SW 1271 (cell line): ENCODE results near the gene PEX16.

ENCODE experiments used
- DNase-seq, 2 experiments: peaks; one replicate each; lab custom pipeline; 2025; lab: John Stamatoyannopoulos, UW

PEX16 gene

GRCh38 chr11:45930951-45931570 is 13.4 kb upstream of the PEX16 start:
- DNase-seq: no peak

- no peak for DNase-seq
Observed at GRCh38 chr11:45930031-45930794, 12.5 kb upstream of the PEX16 start.

DNA sequence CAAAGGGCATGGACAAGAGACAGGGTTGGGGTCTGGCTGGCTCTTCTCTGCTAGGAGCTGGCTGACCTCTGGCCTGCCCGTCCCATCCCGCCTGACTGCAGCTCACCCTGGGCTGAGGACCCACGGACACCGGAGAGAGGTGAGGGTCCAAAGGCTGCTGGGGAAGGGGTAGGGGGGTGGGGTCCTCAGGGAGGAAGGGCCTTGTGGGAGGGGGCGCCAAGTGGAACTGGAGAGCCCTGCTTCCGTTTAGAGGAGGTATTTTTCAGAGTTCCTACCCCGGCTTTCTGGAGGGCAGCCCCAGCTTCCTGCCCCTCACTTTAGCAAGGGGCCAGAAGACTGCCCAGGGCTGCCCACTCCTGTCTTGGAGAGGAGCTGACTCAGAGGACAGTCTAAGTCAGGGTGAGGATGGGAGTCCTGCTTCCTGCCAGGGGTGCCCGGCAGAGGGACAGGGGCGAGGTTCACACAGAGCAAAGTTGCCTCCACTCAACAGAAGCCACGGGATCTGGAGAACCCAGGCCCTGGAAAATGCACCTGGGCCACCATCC is 11.9 kb upstream of the PEX16 start:
- no peak for DNase-seq

DNA sequence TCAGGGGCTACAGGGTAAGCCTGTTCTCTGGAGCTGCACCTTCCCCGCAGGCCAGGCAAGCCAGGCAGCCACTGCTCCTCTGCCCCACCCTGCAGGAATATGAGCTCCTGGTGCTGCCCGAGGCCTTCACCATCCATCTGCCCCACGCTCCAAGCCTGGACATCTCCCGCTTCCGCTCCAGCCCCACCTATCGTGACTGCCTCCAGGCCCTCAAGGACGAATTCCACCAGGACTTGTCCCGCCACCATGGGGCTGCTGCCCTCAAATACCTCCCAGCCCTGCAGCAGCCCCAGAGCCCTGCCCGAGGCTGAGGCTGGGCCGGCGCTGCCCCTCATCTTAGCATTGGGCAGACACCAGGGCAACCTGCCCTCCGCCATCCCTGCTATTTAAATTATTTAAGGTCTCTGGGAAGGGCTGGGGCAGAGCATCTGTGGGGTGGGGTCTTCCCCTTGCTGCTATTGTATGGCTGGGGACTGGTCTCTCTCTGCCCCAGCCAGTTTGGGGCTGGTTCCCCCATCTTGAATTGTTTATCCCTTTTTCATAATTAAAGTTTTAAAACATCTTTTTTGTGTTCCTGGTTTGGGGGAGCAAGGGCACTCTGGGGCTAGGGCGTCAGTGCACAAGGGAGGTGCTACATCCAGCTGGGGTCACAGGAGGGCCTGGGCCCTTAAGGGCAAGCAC is 11.0 kb upstream of the PEX16 start:
- DNase-seq: no peak

DNA sequence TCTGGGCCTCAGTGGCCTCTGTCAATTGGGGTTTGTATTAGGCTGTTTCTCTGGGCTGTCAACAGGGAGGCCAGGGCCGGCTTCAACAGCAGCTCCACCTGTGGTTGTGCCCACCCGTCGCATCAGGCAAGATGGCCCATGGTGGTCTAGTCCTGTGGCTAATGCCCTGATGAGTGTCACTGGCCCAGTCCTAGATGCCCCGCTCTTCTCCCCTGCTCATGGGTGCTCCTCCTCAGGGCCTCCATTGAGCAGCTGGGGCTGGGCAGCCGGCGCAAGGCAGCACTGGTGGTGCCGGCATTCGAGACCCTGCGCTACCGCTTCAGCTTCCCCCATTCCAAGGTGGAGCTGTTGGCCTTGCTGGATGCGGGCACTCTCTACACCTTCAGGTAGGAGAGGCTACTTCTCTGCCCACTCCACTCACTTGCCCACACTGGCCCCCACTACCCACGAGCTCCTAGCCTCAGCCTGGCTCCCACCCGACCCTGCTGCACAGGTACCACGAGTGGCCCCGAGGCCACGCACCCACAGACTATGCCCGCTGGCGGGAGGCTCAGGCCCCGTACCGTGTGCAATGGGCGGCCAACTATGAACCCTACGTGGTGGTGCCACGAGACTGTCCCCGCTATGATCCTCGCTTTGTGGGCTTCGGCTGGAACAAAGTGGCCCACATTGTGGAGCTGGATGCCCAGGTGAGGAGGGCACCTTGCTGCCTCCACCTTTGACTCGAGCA is 10.2 kb upstream of the PEX16 start:
- DNase-seq: no peak

- no peak for DNase-seq
Observed at GRCh38 chr11:45927332-45927683, 9.6 kb upstream of the PEX16 start.

DNA sequence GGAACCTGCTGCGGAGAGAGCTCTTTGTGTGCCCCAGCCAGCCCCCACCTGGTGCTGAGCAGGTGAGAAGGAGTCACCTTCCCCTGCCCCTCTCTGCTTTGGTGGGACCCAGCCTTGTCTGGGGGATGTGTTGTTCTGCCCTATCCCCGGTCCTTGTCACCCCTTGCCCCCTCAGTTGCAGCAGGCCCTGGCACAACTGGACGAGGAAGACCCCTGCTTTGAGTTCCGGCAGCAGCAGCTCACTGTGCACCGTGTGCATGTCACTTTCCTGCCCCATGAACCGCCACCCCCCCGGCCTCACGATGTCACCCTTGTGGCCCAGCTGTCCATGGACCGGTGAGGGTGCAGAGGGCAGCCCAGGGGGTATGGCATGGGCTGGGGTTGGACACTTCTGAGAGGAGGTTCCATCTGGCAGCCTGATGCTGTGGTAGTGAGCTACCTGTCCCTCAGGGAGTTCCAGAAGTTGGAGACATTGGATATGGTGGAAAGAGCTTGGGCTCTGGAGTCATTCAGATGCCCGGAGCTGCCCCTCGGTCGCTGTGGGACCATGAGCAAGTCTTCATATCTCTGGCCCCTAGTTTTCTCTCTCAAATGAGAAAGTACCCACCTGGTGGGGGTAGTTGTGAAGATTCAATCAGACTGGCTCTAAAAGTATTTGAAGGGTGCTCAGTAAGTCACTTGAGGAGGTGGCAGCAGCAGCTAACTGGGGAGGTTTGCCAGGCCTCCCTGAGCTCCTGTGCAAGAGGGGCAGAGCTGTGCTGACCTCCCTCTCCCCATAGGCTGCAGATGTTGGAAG is 9.1 kb upstream of the PEX16 start:
- DNase-seq: no peak

DNA sequence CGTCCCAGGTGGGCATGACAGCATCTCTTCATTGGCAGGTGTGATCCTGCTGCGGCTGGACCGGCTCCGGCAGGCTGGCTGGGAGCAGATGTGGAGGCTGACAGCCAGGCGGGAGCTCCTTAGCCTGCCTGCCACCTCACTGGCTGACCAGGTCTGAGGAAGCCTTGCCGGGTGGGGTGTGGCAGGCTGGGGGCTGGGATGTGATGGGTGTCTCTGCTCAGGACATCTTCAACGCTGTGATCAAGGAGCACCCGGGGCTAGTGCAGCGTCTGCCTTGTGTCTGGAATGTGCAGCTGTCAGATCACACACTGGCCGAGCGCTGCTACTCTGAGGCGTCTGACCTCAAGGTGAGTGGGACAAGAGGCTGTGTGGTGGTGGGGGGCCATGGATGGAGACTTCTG is 8.3 kb upstream of the PEX16 start:
- no peak for DNase-seq

GRCh38 chr11:45925550-45925949 is 7.9 kb upstream of the PEX16 start:
- DNase-seq: no peak

DNA sequence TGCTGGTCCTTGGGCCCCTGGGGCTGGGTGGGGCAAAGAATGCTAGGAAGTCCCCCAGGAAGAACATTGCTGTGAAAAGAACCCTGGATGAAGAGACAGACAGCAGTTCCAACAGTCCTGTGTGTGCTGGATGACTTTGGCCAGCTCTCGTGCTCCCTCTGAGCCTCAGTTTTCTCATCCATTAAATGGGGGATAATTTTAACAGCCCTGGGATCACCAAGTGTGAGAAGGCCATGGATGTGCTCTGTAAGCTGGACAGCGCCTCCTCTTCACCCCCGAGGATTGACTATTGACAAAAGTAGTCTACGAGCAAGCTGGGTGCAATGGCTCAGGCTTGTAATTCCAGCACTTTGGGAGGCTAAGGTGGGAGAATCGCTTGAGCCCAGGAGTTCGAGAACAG is 7.2 kb upstream of the PEX16 start:
- DNase-seq: no peak

DNA sequence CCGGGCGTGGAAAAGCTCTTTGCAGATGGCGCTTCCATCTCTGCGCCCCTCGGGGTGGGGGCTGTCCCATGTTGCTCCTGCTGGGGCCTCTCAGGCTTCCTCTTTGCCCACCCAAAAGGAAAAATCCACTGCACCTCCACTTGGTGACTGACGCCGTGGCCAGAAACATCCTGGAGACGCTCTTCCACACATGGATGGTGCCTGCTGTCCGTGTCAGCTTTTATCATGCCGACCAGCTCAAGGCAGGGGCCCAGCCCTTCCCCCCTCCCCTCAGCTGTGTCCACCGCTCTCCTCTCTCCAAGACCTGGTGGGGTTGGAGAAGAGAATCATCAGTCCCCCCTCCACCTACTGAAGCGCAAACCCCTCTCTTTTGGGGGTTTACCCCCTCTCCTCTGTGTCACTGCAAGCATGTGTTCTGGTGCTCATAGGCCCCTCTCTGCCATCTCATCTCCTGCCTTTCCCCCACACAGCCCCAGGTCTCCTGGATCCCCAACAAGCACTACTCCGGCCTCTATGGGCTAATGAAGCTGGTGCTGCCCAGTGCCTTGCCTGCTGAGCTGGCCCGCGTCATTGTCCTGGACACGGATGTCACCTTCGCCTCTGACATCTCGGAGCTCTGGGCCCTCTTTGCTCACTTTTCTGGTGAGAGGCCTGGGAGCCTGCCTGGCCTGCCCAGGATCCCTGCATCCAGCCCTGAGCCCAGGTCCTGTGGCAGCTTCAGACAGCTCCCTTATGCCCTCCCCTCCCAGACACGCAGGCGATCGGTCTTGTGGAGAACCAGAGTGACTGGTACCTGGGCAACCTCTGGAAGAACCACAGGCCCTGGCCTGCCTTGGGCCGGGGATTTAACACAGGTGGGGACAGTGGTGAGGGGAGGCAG is 6.6 kb upstream of the PEX16 start:
- no peak for DNase-seq

DNA sequence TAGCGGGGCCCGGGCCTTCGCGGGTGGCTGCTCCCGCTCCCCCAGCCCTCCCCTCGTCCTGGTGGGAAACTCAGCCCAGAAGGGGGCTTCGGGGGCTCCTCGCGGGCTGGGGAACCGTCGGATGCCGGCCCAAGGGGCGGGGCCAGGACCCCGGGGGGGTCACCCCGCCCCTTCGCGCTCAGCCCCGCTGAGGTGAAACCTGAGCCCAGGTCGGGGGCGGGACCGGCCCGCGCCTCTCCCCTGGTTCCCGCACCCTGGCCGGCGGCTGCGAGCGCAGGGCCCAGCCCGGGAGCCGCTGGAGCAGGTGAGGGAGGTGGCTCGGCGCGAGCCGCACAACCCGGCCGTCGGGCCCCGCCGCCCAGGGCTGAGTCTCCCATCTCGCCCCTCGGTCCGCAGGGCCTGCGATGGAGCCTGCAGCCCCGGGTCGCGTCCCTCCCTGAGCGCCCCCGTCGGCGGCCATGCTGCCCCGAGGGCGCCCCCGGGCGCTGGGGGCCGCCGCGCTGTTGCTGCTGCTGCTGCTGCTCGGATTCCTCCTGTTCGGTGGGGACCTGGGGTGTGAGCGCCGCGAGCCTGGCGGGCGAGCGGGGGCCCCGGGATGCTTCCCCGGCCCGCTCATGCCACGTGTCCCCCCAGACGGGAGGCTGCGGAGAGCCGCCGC is 4.9 kb upstream of the PEX16 start, which contains the start of gene LARGE2:
TSS of gene LARGE2 (plus strand) at position 232 of the 658 bp plus-strand sequence. CDS start at position 459, 227 bp downstream.
- no peak for DNase-seq

- DNase-seq: no peak
Observed at GRCh38 chr11:45921561-45922424, 4.1 kb upstream of the PEX16 start.

GRCh38 chr11:45920531-45921477 is 3.1 kb upstream of the PEX16 start:
- no peak for DNase-seq

DNA sequence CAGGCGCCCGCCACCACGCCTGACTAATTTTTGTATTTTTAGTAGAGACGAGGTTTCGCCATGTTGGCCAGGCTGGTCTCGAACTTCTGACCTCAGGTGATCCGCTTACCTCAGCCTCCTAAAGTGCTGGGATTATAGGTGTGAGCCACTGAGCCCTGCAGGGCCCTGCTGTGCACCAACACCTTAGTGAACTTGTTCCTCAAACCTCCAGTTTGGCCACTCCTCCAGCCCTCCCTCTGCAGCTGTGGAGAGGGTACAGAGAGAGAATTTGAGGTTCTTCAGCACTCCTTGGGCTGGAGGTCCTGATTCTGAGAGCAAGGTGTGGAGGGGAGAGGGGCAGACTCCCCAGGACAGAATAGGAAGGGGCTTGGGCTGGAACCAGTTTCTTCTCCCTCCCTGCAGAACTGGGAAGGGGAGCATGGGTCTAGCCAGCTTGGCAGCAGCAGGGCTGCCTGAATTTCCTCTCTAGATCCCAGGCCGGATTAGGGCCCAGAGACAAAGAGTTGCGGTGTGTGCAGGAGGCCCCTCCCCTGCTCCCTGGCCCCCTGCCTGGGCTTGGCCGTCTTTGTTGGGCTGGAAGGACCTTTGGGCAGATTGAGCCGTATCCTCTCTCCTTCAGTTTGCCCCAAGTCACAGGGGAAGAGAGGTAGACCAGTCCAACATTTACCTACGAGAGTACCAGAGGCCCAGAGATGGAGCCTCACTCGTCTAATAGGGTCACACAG is 2.3 kb upstream of the PEX16 start:
- DNase-seq: no peak

DNA sequence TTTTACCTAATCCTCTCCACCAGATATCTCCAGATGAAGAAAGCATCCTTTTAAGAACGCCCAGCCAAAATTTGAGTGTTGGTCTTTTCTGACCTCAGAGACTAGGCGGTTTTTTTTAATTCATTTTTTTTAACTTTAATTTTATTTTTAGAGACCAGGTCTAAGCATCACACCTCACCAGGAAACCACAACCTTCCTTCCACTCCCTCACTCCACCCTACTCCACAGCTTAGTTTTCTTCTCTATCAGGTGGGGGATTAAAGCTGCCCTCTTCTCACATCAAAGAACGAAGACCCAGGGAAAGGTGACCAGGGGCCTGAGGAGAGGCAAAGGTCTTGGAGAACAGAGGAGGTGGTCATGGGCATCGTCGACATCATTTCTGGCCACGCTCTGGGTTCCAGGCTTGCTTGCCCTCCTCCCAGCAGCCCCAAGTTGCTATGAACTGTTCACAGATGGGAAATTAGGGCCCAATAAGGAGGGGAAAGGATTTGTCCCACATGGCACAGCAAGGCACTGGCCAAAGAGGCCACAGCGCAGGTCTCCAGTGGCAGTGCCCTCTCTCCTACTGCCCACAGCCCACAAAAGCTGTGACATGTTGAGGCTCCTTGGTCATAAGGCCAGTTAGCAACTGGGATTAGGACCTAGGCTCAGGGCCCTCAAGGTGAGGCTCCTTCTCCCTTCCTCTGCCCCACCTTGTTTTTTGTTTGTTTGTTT is 1.4 kb upstream of the PEX16 start:
- no peak for DNase-seq
